Stimulated activated CD8-positive, alpha-beta memory T cell treated with anti-CD3 and anti-CD28 coated beads, Interleukin-15, amount 100 ng/mL, for 4 hours (primary cell): ENCODE measurements around the gene ADAMTS17.
"Not testable (repeated sequence)": the region's sequence is repeated elsewhere in the genome, so short reads cannot be mapped to it uniquely, and the experiment has no call there.

Experiments
- DNase-seq, 2 donors: peaks; one replicate each; pipeline ENCODE4 v3.0.0-alpha.2; 2020; ENCODE audit warnings: low read depth in 2 of 2

Gene ADAMTS17

GRCh38 chr15:100340721-100341238 is 995 bp downstream of the ADAMTS17 start:
- DNase-seq: no peak

- DNase-seq: no peak
Measured at GRCh38 chr15:100339999-100340398, 1.8 kb downstream of the ADAMTS17 start.

GRCh38 chr15:100339451-100339850 is 2.3 kb downstream of the ADAMTS17 start:
- DNase-seq: not testable (repeated sequence)

GRCh38 chr15:100338971-100339444 is 2.8 kb downstream of the ADAMTS17 start:
- DNase-seq: no peak

GRCh38 chr15:100338247-100338646 is 3.5 kb downstream of the ADAMTS17 start:
- no peak for DNase-seq

- no peak for DNase-seq
Measured at GRCh38 chr15:100337096-100338044, 4.4 kb downstream of the ADAMTS17 start.

- DNase-seq: no peak
Measured at GRCh38 chr15:100336061-100336460, 5.7 kb downstream of the ADAMTS17 start.

- DNase-seq: no peak
Measured at GRCh38 chr15:100335335-100335999, 6.3 kb downstream of the ADAMTS17 start.

GRCh38 chr15:100334905-100335304 is 6.9 kb downstream of the ADAMTS17 start:
- no peak for DNase-seq

- no peak for DNase-seq
Measured at GRCh38 chr15:100334456-100334855, 7.3 kb downstream of the ADAMTS17 start.

- no peak for DNase-seq
Measured at GRCh38 chr15:100334015-100334414, 7.8 kb downstream of the ADAMTS17 start.

GRCh38 chr15:100333236-100333635 is 8.5 kb downstream of the ADAMTS17 start:
- no peak for DNase-seq

- no peak for DNase-seq
Measured at GRCh38 chr15:100332721-100333120, 9.1 kb downstream of the ADAMTS17 start.

- no peak for DNase-seq
Measured at GRCh38 chr15:100332231-100332630, 9.5 kb downstream of the ADAMTS17 start.

GRCh38 chr15:100330629-100331215 is 11.1 kb downstream of the ADAMTS17 start:
- DNase-seq: no peak

- DNase-seq: no peak
Measured at GRCh38 chr15:100330221-100330620, 11.6 kb downstream of the ADAMTS17 start.

GRCh38 chr15:100328796-100329195 is 13.0 kb downstream of the ADAMTS17 start:
- DNase-seq: no peak

- DNase-seq: no peak
Measured at GRCh38 chr15:100318880-100319279, 22.9 kb downstream of the ADAMTS17 start.

- DNase-seq: no peak
Measured at GRCh38 chr15:100314809-100315400, 26.9 kb downstream of the ADAMTS17 start.

GRCh38 chr15:100311833-100312476 is 29.8 kb downstream of the ADAMTS17 start:
- no peak for DNase-seq

- DNase-seq: no peak
Measured at GRCh38 chr15:100311154-100311625, 30.6 kb downstream of the ADAMTS17 start.
